Fibroblast of lung (primary cell): ENCODE data around the gene CD300LF. TPM values are rescaled to one million over a fixed set of nuclear protein-coding genes. Genes with fewer than 3 reads are reported as not detected.
A peak's percentile ranks its signal among the peaks of the same experiment; 100 is the strongest.

ENCODE experiments used
- DNase-seq, 2 donors: peaks; one replicate each; pipeline versions ENCODE4 v3.0.0 to v3.0.0-alpha.2; 2010; ENCODE audit warnings: low read depth in 2 of 2
- H2AFZ ChIP-seq: 2 replicates; pipeline ENCODE4 v1.5.1; 2012; ENCODE audit warnings: low read length, control low read depth, inconsistent platforms
- H3K27ac ChIP-seq: 2 replicates; pipeline ENCODE4 v1.5.1; 2011; ENCODE audit warnings: low read length, control low read depth; ENCODE audit not compliant: insufficient read depth
- H3K27me3 ChIP-seq: 2 replicates; pipeline ENCODE4 v1.5.1; 2011; ENCODE audit warnings: mild to moderate bottlenecking, low read length; ENCODE audit not compliant: control insufficient read depth, insufficient read depth
- H3K36me3 ChIP-seq: 2 replicates; pipeline ENCODE4 v1.5.1; 2011; ENCODE audit warnings: low read length; ENCODE audit not compliant: control insufficient read depth, insufficient read depth
- H3K4me1 ChIP-seq: 2 replicates; pipeline ENCODE4 v1.5.1; 2011; ENCODE audit warnings: low read length; ENCODE audit not compliant: control insufficient read depth, insufficient read depth; ENCODE audit errors: extremely low read depth
- H3K4me2 ChIP-seq: 2 replicates; pipeline ENCODE4 v1.5.1; 2011; ENCODE audit warnings: low read length, control low read depth; ENCODE audit not compliant: insufficient read depth; ENCODE audit errors: extremely low read depth
- H3K4me3 ChIP-seq, 4 experiments: fragments of 200-600 bp in 1 of 4; sonication (generic) in 1 of 4; replicated peaks in 1 of 4; 2 replicates each; pipeline ENCODE4 v1.5.1; 2011 to 2016; ENCODE audit warnings: low read length in 4 of 4, low read depth in 3 of 4, mild to moderate bottlenecking in 3 of 4, control low read depth in 2 of 4, inconsistent platforms in 1 of 4, mixed read lengths in 1 of 4; ENCODE audit not compliant: insufficient read depth in 1 of 4; ENCODE audit errors: control extremely low read depth in 1 of 4
- H3K79me2 ChIP-seq: 2 replicates; pipeline ENCODE4 v1.5.1; 2012; ENCODE audit warnings: mild to moderate bottlenecking, low read length, inconsistent platforms; ENCODE audit not compliant: control insufficient read depth, insufficient read depth
- H3K9ac ChIP-seq: 2 replicates; pipeline ENCODE4 v1.5.1; 2011; ENCODE audit warnings: mild to moderate bottlenecking, low read length, control low read depth; ENCODE audit not compliant: insufficient read depth
- H3K9me3 ChIP-seq: 2 replicates; pipeline ENCODE4 v1.5.1; 2012; ENCODE audit warnings: low read depth, low read length; ENCODE audit not compliant: control insufficient read depth, insufficient read depth
- H4K20me1 ChIP-seq: 2 replicates; pipeline ENCODE4 v1.5.1; 2011; ENCODE audit warnings: low read length; ENCODE audit not compliant: control insufficient read depth, insufficient read depth; ENCODE audit errors: extremely low read depth
- CTCF ChIP-seq, 2 donors: IDR thresholded peaks in 1 of 2; conservative IDR thresholded peaks in 1 of 2; 1 replicate in 1 of 2; 2 replicates in 1 of 2; pipeline ENCODE4 v1.5.1; 2011 to 2012; ENCODE audit warnings: low read length in 2 of 2, control low read depth in 1 of 2, inconsistent platforms in 1 of 2, low read depth in 1 of 2, mild to moderate bottlenecking in 1 of 2
- EZH2 ChIP-seq: IDR thresholded peaks from 2 replicates; pipeline ENCODE4 v1.5.1; 2012; ENCODE audit warnings: low read length, control low read depth, mild to moderate bottlenecking; ENCODE audit errors: missing control alignments
- polyA plus RNA-seq, 2 donors: library from polyadenylated mRNA; depleted of rRNA in 1 of 2; stranded (reverse) in 1 of 2; unstranded in 1 of 2; fragments of >200 nt; gene quantifications; 2 replicates each; pipeline ENCODE4 v1.2.1, GENCODE V29; 2011 to 2012; ENCODE audit warnings: missing spikeins in 1 of 2
- total RNA-seq: library from RNA; depleted of rRNA; stranded (reverse); fragments of >200 nt; gene quantifications from 2 replicates; pipeline ENCODE4 v1.2.1, GENCODE V29; 2014

Gene CD300LF
- total and polyA plus RNA-seq, 2 donors (not counting 1 experiment from before 2014, with no cell fraction given): not detected

- Histone ChIP-seq H3K27me3 (no peaks in the 10 kb centered on the region), H3K9me3 (no peaks in the 10 kb centered on the region), H3K36me3 (no peaks in the 10 kb centered on the region), H3K4me3 (peak overlapping the region in 3 of 4 experiments; percentile 29 to 54 (median 41)), H3K4me2 (peak overlapping the region; percentile 55), H3K27ac (peak overlapping the region; percentile 5), H3K9ac (peak overlapping the region; percentile 20), H3K79me2 (peaks cover 3% of the 10 kb centered on the region), H3K4me1 (peaks cover 9% of the 10 kb centered on the region), H2AFZ (no peak overlapping the region), H4K20me1 (no peaks in the 10 kb centered on the region)
- TF ChIP-seq EZH2 (no peak), CTCF (conservative IDR thresholded peaks at IDR 0.05 in 1 of 2, IDR thresholded peaks at IDR 0.05 in 1 of 2; ENCODE audit: low read depth in 1 of 2, low read length in 2 of 2) (no peak)
- no peak for DNase-seq
These were observed 35.5 kb upstream of the CD300LF start for GRCh38 chr17:74748279-74748528.

GRCh38 chr17:74746922-74747321, 34.2 kb upstream of the CD300LF start:
- Histone ChIP-seq H3K36me3 (no peaks in the 10 kb centered on the region), H3K4me3 (no peak overlapping the region), H3K9ac (no peak overlapping the region), H3K4me2 (no peak overlapping the region), H3K27me3 (no peaks in the 10 kb centered on the region), H2AFZ (no peak overlapping the region), H3K4me1 (peaks cover 9% of the 10 kb centered on the region), H4K20me1 (no peaks in the 10 kb centered on the region), H3K27ac (no peak overlapping the region), H3K9me3 (no peaks in the 10 kb centered on the region), H3K79me2 (peaks cover 3% of the 10 kb centered on the region)
- TF ChIP-seq EZH2 (no peak), CTCF (conservative IDR thresholded peaks at IDR 0.05 in 1 of 2, IDR thresholded peaks at IDR 0.05 in 1 of 2; ENCODE audit: low read depth in 1 of 2, low read length in 2 of 2) (no peak)
- DNase-seq: no peak

- H3K9ac ChIP-seq: no peak overlapping the region
- no peaks in the 10 kb centered on the region for H3K9me3 ChIP-seq
- no peak overlapping the region for H3K27ac ChIP-seq
- H3K36me3 ChIP-seq: no peaks in the 10 kb centered on the region
- DNase-seq: no peak
- H2AFZ ChIP-seq: no peak overlapping the region
- H3K79me2 ChIP-seq: no peaks in the 10 kb centered on the region
- H4K20me1 ChIP-seq: no peaks in the 10 kb centered on the region
- H3K4me3 ChIP-seq: no peak overlapping the region
- H3K27me3 ChIP-seq: no peaks in the 10 kb centered on the region
- no peak overlapping the region for H3K4me2 ChIP-seq
- H3K4me1 ChIP-seq: peaks cover 9% of the 10 kb centered on the region
- TF ChIP-seq EZH2 (no peak), CTCF (conservative IDR thresholded peaks at IDR 0.05 in 1 of 2, IDR thresholded peaks at IDR 0.05 in 1 of 2; ENCODE audit: low read depth in 1 of 2, low read length in 2 of 2) (no peak)
These were observed 33.7 kb upstream of the CD300LF start for GRCh38 chr17:74746376-74746775.
